Measurements from ENCODE around the gene KANTR.

KANTR gene

GRCh38 chrX:53081925-53082772 is 11.8 kb upstream of the KANTR start, which contains the start of gene TSPYL2:
TSS of gene TSPYL2 (plus strand) at chrX:53082367. CDS start at chrX:53082499, 132 bp downstream.
- peak; percentile 90 for DNase-seq (ENCODE audit: low read depth)

- no peak for DNase-seq (ENCODE audit: low read depth)
Observed at GRCh38 chrX:53082773-53083616, 10.9 kb upstream of the KANTR start.

GRCh38 chrX:53084043-53084570 is 9.8 kb upstream of the KANTR start:
- DNase-seq (ENCODE audit: low read depth) = no peak

- no peak for DNase-seq (ENCODE audit: low read depth)
Observed at GRCh38 chrX:53084863-53085262, 9.1 kb upstream of the KANTR start.

- no peak for DNase-seq (ENCODE audit: low read depth)
Observed at GRCh38 chrX:53085661-53086229, 8.2 kb upstream of the KANTR start.

GRCh38 chrX:53086464-53086863 is 7.5 kb upstream of the KANTR start:
- DNase-seq (ENCODE audit: low read depth) = no peak

- no peak for DNase-seq (ENCODE audit: low read depth)
Observed at GRCh38 chrX:53087388-53087831, 6.5 kb upstream of the KANTR start.

GRCh38 chrX:53088136-53088974 is 5.6 kb upstream of the KANTR start:
- DNase-seq (ENCODE audit: low read depth) = peak; percentile 68

- no peak for DNase-seq (ENCODE audit: low read depth)
Observed at GRCh38 chrX:53089224-53089842, 4.6 kb upstream of the KANTR start.

- no peak for DNase-seq (ENCODE audit: low read depth)
Observed at GRCh38 chrX:53089925-53090324, 4.0 kb upstream of the KANTR start.

GRCh38 chrX:53091354-53091753 is 2.6 kb upstream of the KANTR start:
- no peak for DNase-seq (ENCODE audit: low read depth)

GRCh38 chrX:53093177-53093655 is 726 bp upstream of the KANTR start:
- peak; percentile 70 for DNase-seq (ENCODE audit: low read depth)

- no peak for DNase-seq (ENCODE audit: low read depth)
Observed at GRCh38 chrX:53094582-53094905, 602 bp downstream of the KANTR start.

GRCh38 chrX:53095796-53096195 is 1.9 kb downstream of the KANTR start:
- no peak for DNase-seq (ENCODE audit: low read depth)

- no peak for DNase-seq (ENCODE audit: low read depth)
Observed at GRCh38 chrX:53114864-53115549, 21.1 kb downstream of the KANTR start.

- DNase-seq (ENCODE audit: low read depth) = no peak
Observed at GRCh38 chrX:53115550-53115874, 21.6 kb downstream of the KANTR start.

- DNase-seq (ENCODE audit: low read depth) = no peak
Observed at GRCh38 chrX:53116101-53116500, 22.2 kb downstream of the KANTR start.

- DNase-seq (ENCODE audit: low read depth) = no peak
Observed at GRCh38 chrX:53122013-53122412, 28.1 kb downstream of the KANTR start.

GRCh38 chrX:53125506-53125905 is 31.6 kb downstream of the KANTR start:
- no peak for DNase-seq (ENCODE audit: low read depth)

GRCh38 chrX:53126377-53126776 is 32.4 kb downstream of the KANTR start:
- no peak for DNase-seq (ENCODE audit: low read depth)
